ENCODE results near the gene SLC11A2. TPM values are rescaled to one million over a fixed set of nuclear protein-coding genes. Genes with fewer than 3 reads are reported as not detected.
A peak's percentile ranks its signal among the peaks of the same experiment; 100 is the strongest.

Gene SLC11A2
- 34.6 and 43.7 TPM in 2 replicates for total RNA-seq

GRCh38 chr12:51025836-51026638, at the start of gene SLC11A2:
Gene SLC11A2, minus strand, starts transcription at chr12:51026384. Its CDS starts 15,656 bp downstream, at chr12:51010728.
- DNase-seq (ENCODE audit: low read depth): no peak

GRCh38 chr12:51075390-51075789, 49.2 kb upstream of the SLC11A2 start:
- TF ChIP-seq CTCF (conservative IDR thresholded peaks at IDR 0.05; ENCODE audit: low read depth, low read length): no peak
- no peak for DNase-seq (ENCODE audit: low read depth)
- H3K4me3 ChIP-seq (ENCODE audit: low read depth, low read length): no peak overlapping the region

More at GRCh38 chr12:51025836-51026638, at the start of gene SLC11A2:
- peak within 1 kb of the TSS; percentile 81 for H3K4me3 ChIP-seq (ENCODE audit: low read depth, low read length)
- no peak for TF ChIP-seq CTCF (conservative IDR thresholded peaks at IDR 0.05; ENCODE audit: low read depth, low read length)

- no peak for DNase-seq (ENCODE audit: low read depth)
- TF ChIP-seq CTCF (conservative IDR thresholded peaks at IDR 0.05; ENCODE audit: low read depth, low read length): no peak
These were observed 45.5 kb upstream of the SLC11A2 start for GRCh38 chr12:51071663-51072062.

GRCh38 chr12:51070004-51070403, 43.8 kb upstream of the SLC11A2 start:
- no peak for DNase-seq (ENCODE audit: low read depth)
- TF ChIP-seq CTCF (conservative IDR thresholded peaks at IDR 0.05; ENCODE audit: low read depth, low read length): no peak
- H3K4me3 ChIP-seq (ENCODE audit: low read depth, low read length): no peak overlapping the region

More at GRCh38 chr12:51071663-51072062, 45.5 kb upstream of the SLC11A2 start:
- H3K4me3 ChIP-seq (ENCODE audit: low read depth, low read length): no peak overlapping the region

GRCh38 chr12:51067771-51068170, 41.6 kb upstream of the SLC11A2 start:
- no peak for TF ChIP-seq CTCF (conservative IDR thresholded peaks at IDR 0.05; ENCODE audit: low read depth, low read length)
- DNase-seq (ENCODE audit: low read depth): no peak
- no peak overlapping the region for H3K4me3 ChIP-seq (ENCODE audit: low read depth, low read length)

- no peak for TF ChIP-seq CTCF (conservative IDR thresholded peaks at IDR 0.05; ENCODE audit: low read depth, low read length)
- no peak for DNase-seq (ENCODE audit: low read depth)
These were observed 41.0 kb upstream of the SLC11A2 start for GRCh38 chr12:51067229-51067628.

GRCh38 chr12:51065530-51065929, 39.3 kb upstream of the SLC11A2 start:
- no peak for DNase-seq (ENCODE audit: low read depth)
- TF ChIP-seq CTCF (conservative IDR thresholded peaks at IDR 0.05; ENCODE audit: low read depth, low read length): no peak

More at GRCh38 chr12:51067229-51067628, 41.0 kb upstream of the SLC11A2 start:
- no peak overlapping the region for H3K4me3 ChIP-seq (ENCODE audit: low read depth, low read length)

More at GRCh38 chr12:51065530-51065929, 39.3 kb upstream of the SLC11A2 start:
- H3K4me3 ChIP-seq (ENCODE audit: low read depth, low read length): no peak overlapping the region
